GM23338 (cell line): ENCODE data around the gene GNAI1. TPM values are rescaled to one million over a fixed set of nuclear protein-coding genes. Genes with fewer than 3 reads are reported as not detected.

Experiments used
- ATAC-seq: fragments of 200-7000 bp; cut with Tn5 transposase; 3 replicates; pipeline ENCODE4 v1.9.1; 2020
- DNase-seq: peaks from one replicate; pipeline ENCODE4 v3.0.0-alpha.2; 2015; ENCODE audit warnings: low spot score
- H2AFZ ChIP-seq: fragments of 200-600 bp; sonication (generic); 2 replicates; pipeline ENCODE4 v1.8.0; 2016; ENCODE audit warnings: antibody characterized with exemption, mild to moderate bottlenecking, moderate library complexity
- H3F3A ChIP-seq: fragments of 200-600 bp; sonication (generic); replicated peaks from 2 replicates; pipeline ENCODE4 v1.8.0; 2017; ENCODE audit warnings: antibody characterized with exemption, mixed run types, low read depth
- H3K27ac ChIP-seq: fragments of 200-600 bp; sonication (generic); 2 replicates; pipeline ENCODE4 v1.6.1; 2016; ENCODE audit warnings: low read depth
- H3K27me3 ChIP-seq: fragments of 200-600 bp; sonication (generic); 2 replicates; pipeline ENCODE4 v1.8.0; 2016; ENCODE audit warnings: mild to moderate bottlenecking, mixed run types, moderate library complexity; ENCODE audit not compliant: insufficient read depth
- H3K36me3 ChIP-seq: fragments of 200-600 bp; sonication (generic); 2 replicates; pipeline ENCODE4 v1.8.0; 2016; ENCODE audit warnings: mild to moderate bottlenecking; ENCODE audit not compliant: insufficient read depth
- H3K4me1 ChIP-seq: fragments of 200-600 bp; sonication (generic); 2 replicates; pipeline ENCODE4 v1.8.0; 2016; ENCODE audit warnings: mild to moderate bottlenecking, moderate library complexity; ENCODE audit not compliant: insufficient read depth
- H3K4me2 ChIP-seq: fragments of 200-600 bp; sonication (generic); 2 replicates; pipeline ENCODE4 v1.7.1; 2017; ENCODE audit warnings: mixed run types
- H3K4me3 ChIP-seq: fragments of 200-600 bp; sonication (generic); 2 replicates; pipeline ENCODE4 v1.6.1; 2016; ENCODE audit warnings: mixed run types
- H3K79me2 ChIP-seq: fragments of 200-600 bp; sonication (generic); replicated peaks from 2 replicates; pipeline ENCODE4 v1.8.0; 2017; ENCODE audit warnings: mild to moderate bottlenecking; ENCODE audit not compliant: insufficient read depth
- H3K9me2 ChIP-seq: fragments of 200-600 bp; sonication (generic); 2 replicates; pipeline ENCODE4 v1.8.0; 2017; ENCODE audit not compliant: insufficient read depth
- H4K20me1 ChIP-seq: fragments of 200-600 bp; sonication (generic); replicated peaks from 2 replicates; pipeline ENCODE4 v1.8.0; 2017; ENCODE audit warnings: mild to moderate bottlenecking; ENCODE audit not compliant: insufficient read depth
- H3K27ac Mint-ChIP-seq: 2 replicates; pipeline ENCODE4 v1.8.0; 2020; ENCODE audit warnings: inconsistent platforms, mild to moderate bottlenecking, moderate library complexity, mixed read lengths
- H3K27me3 Mint-ChIP-seq: 3 replicates; pipeline ENCODE4 v1.8.0; 2022; ENCODE audit warnings: low read depth, mild to moderate bottlenecking, moderate library complexity, mixed read lengths, inconsistent platforms; ENCODE audit not compliant: insufficient read depth, poor library complexity
- H3K36me3 Mint-ChIP-seq: 3 replicates; pipeline ENCODE4 v1.8.0; 2021; ENCODE audit warnings: low read depth, mild to moderate bottlenecking, inconsistent platforms, moderate library complexity, mixed read lengths
- H3K4me1 Mint-ChIP-seq: 3 replicates; pipeline ENCODE4 v1.8.0; 2020; ENCODE audit warnings: mild to moderate bottlenecking, inconsistent platforms, mixed read lengths
- H3K4me3 Mint-ChIP-seq: 3 replicates; pipeline ENCODE4 v1.8.0; 2021; ENCODE audit warnings: moderate library complexity, mild to moderate bottlenecking, inconsistent platforms, mixed read lengths
- H3K9me3 Mint-ChIP-seq: 3 replicates; pipeline ENCODE4 v1.8.0; 2020; ENCODE audit warnings: moderate library complexity, mild to moderate bottlenecking, inconsistent platforms, mixed read lengths
- CREB1 ChIP-seq: fragments of 250-450 bp; sonication (Bioruptor Pico); IDR thresholded peaks from 2 replicates; pipeline ENCODE4 v1.5.0; 2020; ENCODE audit warnings: low read depth, mild to moderate bottlenecking, moderate library complexity
- EZH2phosphoT487 ChIP-seq: fragments of 200-600 bp; sonication (generic); IDR thresholded peaks from one replicate; pipeline ENCODE4 v1.8.1; 2018; ENCODE audit warnings: antibody characterized with exemption; ENCODE audit not compliant: unreplicated experiment
- JUNB ChIP-seq: IDR thresholded peaks from one replicate; pipeline ENCODE4 v1.6.1; 2016; ENCODE audit warnings: antibody characterized with exemption; ENCODE audit not compliant: unreplicated experiment
- NANOG ChIP-seq: IDR thresholded peaks from 2 replicates; pipeline ENCODE4 v1.6.1; 2016; ENCODE audit warnings: antibody characterized with exemption, borderline replicate concordance
- POLR2AphosphoS5 ChIP-seq: IDR thresholded peaks from 2 replicates; pipeline ENCODE4 v1.6.1; 2016; ENCODE audit warnings: antibody characterized with exemption, low read depth
- STAT1 ChIP-seq: IDR thresholded peaks from one replicate; pipeline ENCODE4 v1.6.1; 2016; ENCODE audit warnings: antibody characterized with exemption; ENCODE audit not compliant: unreplicated experiment
- ZNF114 ChIP-seq: fragments of 250-450 bp; sonication (Bioruptor Pico); IDR thresholded peaks from 2 replicates; pipeline ENCODE4 v1.5.0; 2020; ENCODE audit warnings: mild to moderate bottlenecking, moderate library complexity
- ZNF331 ChIP-seq: fragments of 250-450 bp; sonication (Bioruptor Pico); IDR thresholded peaks from 2 replicates; pipeline ENCODE4 v1.5.0; 2020; ENCODE audit warnings: low read depth, mild to moderate bottlenecking, moderate library complexity
- polyA plus RNA-seq: library from polyadenylated mRNA; unstranded; fragments of >200 nt; fragmentation: Nextera tagmentation; extraction: Ambion mirVana; gene quantifications from 2 replicates; pipeline ENCODE4 v1.2.1, GENCODE V29; 2016
- total RNA-seq: library from RNA; depleted of rRNA; stranded (reverse); fragments of >200 nt; shearing (Covaris generic); gene quantifications from 2 replicates; pipeline ENCODE4 v1.2.3, GENCODE V29; 2014
- TF ChIP-seq, protein P1 (sequence below): IDR thresholded peaks from 2 replicates; pipeline ENCODE4 v1.6.1; 2016; ENCODE audit warnings: antibody characterized with exemption
- TF ChIP-seq, protein P2 (sequence below), 2 experiments: fragments of 200-600 bp in 1 of 2; sonication (generic) in 1 of 2; conservative IDR thresholded peaks; 2 replicates each; pipeline versions ENCODE4 v1.5.1 to v1.6.1; 2016 to 2017; ENCODE audit warnings: antibody characterized with exemption in 2 of 2, low read depth in 2 of 2, mild to moderate bottlenecking in 2 of 2, moderate library complexity in 1 of 2

The GNAI1 gene
- total and polyA plus RNA-seq, 2 experiments from 2014 or later = 31.3 to 36.9 TPM

DNA sequence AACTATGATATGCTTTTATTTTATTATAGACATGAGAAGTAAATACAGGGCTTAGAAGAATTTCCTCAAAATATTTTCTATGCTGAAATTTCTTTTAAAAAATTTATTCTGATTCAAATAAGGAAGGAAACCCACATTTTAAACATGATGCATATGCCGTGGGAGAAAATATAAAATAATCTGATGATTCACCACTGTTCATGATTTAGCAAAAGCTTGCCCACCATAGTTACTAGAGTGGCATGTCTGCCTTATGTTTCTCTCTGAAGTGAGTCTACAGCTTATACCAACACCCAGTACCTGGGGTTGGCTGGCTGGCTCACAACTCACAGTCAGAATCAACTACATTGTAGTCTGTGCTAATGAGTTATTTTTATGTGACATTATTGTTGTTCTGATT, 102.0 kb downstream of the GNAI1 start (continued):
- no peak for TF ChIP-seq EZH2phosphoT487
- TF ChIP-seq JUNB = no peak
- TF ChIP-seq NANOG = no peak
- no peak for TF ChIP-seq POLR2AphosphoS5
- TF ChIP-seq, protein P1, sequence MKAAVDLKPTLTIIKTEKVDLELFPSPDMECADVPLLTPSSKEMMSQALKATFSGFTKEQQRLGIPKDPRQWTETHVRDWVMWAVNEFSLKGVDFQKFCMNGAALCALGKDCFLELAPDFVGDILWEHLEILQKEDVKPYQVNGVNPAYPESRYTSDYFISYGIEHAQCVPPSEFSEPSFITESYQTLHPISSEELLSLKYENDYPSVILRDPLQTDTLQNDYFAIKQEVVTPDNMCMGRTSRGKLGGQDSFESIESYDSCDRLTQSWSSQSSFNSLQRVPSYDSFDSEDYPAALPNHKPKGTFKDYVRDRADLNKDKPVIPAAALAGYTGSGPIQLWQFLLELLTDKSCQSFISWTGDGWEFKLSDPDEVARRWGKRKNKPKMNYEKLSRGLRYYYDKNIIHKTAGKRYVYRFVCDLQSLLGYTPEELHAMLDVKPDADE = no peak
- TF ChIP-seq, protein P2, sequence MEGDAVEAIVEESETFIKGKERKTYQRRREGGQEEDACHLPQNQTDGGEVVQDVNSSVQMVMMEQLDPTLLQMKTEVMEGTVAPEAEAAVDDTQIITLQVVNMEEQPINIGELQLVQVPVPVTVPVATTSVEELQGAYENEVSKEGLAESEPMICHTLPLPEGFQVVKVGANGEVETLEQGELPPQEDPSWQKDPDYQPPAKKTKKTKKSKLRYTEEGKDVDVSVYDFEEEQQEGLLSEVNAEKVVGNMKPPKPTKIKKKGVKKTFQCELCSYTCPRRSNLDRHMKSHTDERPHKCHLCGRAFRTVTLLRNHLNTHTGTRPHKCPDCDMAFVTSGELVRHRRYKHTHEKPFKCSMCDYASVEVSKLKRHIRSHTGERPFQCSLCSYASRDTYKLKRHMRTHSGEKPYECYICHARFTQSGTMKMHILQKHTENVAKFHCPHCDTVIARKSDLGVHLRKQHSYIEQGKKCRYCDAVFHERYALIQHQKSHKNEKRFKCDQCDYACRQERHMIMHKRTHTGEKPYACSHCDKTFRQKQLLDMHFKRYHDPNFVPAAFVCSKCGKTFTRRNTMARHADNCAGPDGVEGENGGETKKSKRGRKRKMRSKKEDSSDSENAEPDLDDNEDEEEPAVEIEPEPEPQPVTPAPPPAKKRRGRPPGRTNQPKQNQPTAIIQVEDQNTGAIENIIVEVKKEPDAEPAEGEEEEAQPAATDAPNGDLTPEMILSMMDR (conservative IDR thresholded peaks at IDR 0.05; ENCODE audit: low read depth in 2 of 2) = no peak
- TF ChIP-seq CREB1 (CRISPR knock-in tag) = no peak
- no peak for TF ChIP-seq ZNF331 (CRISPR knock-in tag)

DNA sequence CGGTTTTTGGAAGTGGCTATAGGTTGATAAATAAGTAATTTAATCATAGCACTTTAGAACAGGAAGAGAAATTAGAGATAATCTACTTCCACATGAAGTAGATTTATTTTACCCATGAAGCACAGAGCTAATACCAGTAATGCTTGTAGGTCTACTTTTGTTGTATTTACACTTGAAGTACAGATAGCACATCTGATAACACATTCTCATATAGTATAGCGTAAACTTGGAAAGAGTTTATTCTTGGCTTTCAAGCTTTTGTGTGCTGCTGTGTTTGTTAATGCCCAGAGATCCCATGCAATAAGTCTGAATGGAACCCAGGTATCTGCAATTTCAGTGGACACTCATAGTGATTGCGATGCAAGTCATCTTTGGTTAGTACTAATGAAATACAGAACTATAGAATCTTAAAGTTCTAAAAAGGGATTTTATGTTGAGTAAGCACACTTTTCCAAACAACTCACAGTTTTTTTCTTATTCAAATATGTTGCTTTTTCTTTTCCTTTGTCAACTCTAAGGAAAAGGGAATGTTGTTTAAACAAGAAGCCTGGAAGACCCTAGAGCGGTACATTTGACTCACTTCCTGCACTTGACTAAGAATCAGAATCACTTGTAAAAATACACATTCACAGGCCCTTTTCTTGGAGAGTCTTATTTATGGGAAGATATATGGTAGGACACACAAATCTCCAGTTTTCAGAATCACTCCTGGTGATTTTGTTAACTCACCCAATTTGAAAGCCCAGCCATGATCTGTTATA, 105.8 kb downstream of the GNAI1 start:
- Mint-ChIP-seq H3K36me3 (no peaks in the 10 kb centered on the region), H3K27me3 (peaks cover 2% of the 10 kb centered on the region), H3K27ac (no peak overlapping the region), H3K4me1 (peaks cover 3% of the 10 kb centered on the region; the same call in 1 of the 3 replicates), H3K9me3 (no peaks in the 10 kb centered on the region), H3K4me3 (no peak overlapping the region)
- Histone ChIP-seq H3K4me2 (no peak overlapping the region), H3K79me2 (no peaks in the 10 kb centered on the region), H3K9me2 (peaks cover 5% of the 10 kb centered on the region; the same call in 1 of the 2 replicates), H3K27me3 (no peaks in the 10 kb centered on the region), H3K4me3 (no peak overlapping the region), H4K20me1 (no peaks in the 10 kb centered on the region), H3F3A (no peaks in the 10 kb centered on the region), H3K4me1 (no peaks in the 10 kb centered on the region), H2AFZ (no peak overlapping the region; the same call in 1 of the 2 replicates), H3K27ac (no peak overlapping the region), H3K36me3 (no peaks in the 10 kb centered on the region)
- no peak for ATAC-seq
- TF ChIP-seq JUNB (no peak), ZNF114 (CRISPR knock-in tag) (no peak), ZNF331 (CRISPR knock-in tag) (no peak), CREB1 (CRISPR knock-in tag) (no peak), STAT1 (no peak)
- TF ChIP-seq, protein P2 (conservative IDR thresholded peaks at IDR 0.05; ENCODE audit: low read depth in 2 of 2) = no peak
- DNase-seq = no peak
